GM10847 (cell line): ENCODE results near the gene DNAI4.

Experiments used
- POLR2A ChIP-seq: IDR thresholded peaks from 2 replicates; pipeline ENCODE4 v1.6.1; 2011; ENCODE audit not compliant: insufficient read length; ENCODE audit errors: extremely low read depth

Gene DNAI4

DNA sequence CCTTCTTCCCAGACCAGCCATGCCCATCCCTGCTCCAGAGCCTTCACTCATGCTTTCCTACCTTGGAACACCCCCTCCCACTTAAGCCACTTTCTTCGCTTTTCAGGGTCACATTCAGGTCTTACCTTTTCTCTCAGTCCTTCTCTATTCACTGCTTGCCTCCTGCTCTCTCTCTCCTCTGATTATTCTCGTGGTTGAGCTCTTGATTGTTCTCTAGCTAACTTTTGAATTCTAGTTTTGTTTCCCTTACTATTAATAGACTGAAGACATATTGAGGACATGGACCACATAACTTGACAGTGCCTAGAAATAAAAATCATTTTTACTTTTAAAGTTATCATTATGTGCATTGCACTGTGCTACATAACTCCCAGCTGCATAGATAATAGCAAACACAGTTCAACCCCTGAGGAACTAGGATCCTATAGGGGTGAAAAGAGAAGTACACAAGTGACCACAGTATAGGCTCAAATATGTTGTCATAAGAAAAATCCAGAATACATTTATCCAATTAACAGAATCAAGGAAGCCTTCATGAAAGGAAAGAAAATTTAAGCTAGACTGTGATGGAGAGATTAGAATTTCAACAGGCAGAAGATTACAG is 145.1 kb downstream of the DNAI4 start:
- no peak for TF ChIP-seq POLR2A

DNA sequence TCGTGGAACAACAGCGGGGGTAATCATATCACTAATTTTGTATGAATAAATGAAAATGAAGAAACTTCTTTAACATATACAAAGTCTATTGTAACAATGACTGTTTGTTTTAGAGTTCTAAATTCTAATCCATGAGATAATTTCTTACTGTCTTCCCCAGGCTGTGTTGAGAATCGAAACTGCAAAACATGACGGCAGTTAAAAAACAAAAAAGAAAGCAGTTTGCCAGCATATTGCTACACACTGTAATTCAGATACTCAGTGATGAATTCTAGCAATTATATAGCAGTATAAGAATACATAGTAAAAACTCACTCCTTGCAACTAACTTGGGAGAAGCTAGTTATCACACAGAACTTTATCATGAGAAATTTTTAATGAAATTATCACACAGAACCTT is 145.7 kb downstream of the DNAI4 start:
- TF ChIP-seq POLR2A, result no peak

DNA sequence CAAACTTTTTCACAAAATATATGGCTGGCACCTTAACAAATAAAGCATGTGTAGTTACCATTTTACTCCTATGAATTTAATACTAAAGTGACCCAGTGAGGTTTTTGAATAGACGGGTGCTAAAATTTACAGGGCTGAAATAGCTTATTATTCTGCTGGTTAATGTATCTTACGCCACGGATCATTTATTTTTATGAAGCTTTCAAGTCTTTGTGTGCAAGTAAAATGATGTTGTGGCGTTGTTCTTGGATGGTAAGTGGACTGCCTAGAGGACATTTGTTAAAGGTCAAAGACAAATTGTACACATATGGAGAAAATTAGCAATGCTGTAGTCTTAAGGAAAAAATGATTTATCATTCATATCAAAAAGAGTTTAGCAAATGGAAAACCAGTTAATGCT is 146.4 kb downstream of the DNAI4 start:
- TF ChIP-seq POLR2A, result no peak

DNA sequence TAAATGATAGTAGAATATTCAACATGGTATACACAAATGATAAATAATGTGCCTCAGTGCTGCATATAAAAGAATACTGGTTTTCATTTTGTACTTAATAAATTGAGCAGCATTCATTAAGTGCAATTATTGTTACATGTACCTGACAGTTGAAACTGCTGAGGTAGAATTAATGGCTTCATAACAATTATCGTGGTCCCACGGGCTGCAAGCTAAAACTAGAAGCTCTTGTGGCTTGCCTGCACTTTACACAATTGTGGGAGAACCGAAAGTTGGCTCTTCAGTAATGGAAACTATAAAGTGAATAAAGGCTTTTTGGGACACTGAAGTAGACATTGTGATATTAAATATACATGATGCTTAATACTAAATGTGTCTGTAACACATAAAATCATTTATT is 146.8 kb downstream of the DNAI4 start:
- TF ChIP-seq POLR2A, result no peak

DNA sequence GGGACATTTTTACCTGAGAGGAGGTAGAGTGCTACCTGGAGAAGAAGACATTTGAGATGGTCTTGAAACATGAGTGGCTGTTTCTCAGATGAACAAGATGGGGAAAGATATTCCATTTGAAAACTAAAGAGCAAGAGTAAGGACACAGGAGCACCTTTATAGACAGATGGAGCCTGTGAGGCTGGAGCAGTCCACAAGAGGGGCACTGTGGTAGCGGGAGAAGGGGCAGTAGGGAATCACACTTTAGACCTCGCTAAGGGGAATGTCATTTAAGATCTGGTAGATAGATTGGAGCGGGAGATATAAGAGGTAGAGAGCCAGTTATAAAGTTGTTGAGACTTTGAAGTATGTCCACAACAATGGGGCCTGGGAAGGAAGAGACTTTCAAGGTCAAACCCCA is 149.0 kb downstream of the DNAI4 start:
- TF ChIP-seq POLR2A, result no peak

DNA sequence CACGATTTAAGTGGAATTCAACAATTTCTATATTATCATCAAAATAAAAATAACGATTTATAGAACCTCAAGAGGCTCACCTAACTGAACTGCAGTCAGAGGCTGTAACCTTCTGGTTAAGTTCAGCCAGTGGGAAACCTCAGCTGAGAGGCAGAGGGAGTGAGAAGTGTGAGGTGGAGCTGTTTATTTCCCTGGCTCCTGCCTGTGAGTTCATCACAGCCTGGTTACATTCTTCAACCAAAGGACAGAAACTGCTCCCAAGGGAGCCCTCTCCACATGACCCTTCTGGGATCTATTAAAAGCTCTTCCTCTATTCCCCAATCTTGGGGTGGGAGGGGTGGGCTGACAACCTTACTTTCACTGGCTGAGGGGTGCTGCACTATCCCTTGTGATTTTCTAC is 150.2 kb downstream of the DNAI4 start:
- TF ChIP-seq POLR2A, result no peak

DNA sequence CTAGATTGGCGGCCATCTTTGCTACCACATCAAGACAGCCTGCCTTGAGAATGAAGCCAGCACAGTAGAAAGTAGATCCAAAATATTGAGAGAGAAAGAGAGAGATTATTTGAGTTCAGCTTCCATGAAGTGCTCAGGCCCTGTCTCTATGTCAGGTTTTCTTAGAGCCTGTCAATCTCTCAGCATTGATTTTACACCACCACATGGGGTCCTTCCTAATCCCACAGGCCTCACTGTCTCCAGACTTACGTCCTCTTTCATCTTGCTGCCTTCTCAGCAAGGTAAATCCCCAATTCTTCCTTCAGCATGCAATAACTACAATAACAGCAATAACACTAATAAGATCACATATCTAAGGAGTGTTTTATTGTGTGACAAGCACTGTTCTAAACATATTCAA is 151.4 kb downstream of the DNAI4 start:
- TF ChIP-seq POLR2A, result no peak

DNA sequence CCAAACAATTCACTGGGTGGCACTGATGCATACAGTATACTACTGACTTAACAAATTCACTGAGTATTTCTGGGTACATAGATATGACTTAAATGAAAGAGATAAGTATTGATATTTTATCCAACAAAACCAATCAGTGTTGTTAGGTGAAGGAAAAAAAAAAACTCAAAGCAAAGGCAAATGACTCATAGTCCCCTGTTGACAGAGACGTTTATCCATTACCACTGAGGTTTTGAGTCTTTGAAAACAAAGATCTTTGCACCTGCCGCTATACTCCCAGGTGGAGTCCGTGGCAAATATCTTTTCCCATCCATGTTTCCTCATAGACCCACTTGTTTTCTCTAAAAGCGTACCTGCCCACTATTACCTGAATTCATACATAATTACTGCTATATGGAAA is 154.0 kb downstream of the DNAI4 start:
- no peak for TF ChIP-seq POLR2A

DNA sequence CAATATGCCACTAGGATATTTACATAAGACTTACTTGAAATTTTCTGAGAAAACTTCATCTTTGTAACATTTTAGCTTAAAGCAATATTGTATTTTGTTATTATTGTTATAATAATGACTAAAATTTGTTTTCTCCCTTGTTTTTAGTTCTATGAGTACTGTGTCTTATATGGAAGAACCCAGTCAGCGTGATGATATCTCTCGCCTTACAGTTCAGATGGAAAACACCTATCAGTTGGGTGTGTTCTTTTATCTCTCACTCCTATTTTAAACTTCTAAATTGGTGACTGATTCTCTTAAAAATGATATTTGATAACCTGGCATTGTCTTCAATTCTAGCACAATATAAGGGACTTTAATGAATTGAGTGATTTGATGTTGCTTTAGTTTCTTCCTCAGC is 154.4 kb downstream of the DNAI4 start:
- TF ChIP-seq POLR2A, result no peak

DNA sequence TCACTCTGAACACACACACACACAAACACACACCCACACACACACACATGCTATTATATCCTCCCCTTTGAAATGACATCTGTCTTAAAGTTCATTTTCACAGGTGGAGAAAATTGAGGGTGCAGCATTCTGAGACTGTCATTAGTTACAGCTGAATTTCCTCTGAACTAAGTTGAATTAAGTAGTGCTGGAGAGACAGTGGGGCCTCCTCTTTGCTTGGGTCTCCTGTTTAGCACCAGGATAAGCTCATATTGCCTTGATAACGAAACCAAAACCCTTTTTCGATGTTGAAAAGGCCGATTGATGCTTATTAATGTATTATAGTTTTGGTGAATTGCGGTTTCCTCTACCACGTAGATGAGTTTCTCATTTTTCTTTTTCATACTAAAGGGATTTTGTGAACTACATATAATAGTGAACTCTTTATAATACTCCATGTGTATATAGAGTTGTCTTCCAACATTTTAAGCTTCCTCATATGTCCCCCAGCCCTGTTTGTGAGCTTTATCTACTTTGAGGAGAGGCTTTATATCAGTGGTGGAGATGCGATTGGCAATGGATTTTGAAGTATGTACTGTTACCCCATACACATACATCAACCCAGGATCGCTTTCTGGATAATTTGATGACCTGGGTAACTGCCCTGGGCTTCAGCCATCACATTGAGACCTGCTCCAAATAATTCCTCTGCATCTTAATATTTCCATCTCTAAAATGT is 155.0 kb downstream of the DNAI4 start:
- no peak for TF ChIP-seq POLR2A

DNA sequence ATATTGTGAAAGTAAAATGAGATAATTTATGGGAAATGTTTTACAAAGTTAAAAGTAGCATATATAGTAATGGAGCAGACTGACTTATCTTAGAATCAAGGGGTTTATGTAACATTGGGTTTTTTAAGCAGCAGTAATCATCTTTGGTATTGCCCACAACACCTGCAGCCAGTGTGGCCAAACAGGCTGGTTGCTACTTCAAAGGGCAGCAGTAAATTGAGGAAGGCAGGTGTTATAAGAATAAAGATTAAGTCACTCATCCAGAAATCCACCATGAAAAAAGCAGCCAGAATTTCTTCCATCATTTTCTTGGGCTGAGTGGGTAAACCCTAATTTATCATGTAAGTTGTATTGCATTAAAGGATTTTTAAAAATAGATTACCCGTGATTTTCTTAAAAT is 155.7 kb downstream of the DNAI4 start:
- TF ChIP-seq POLR2A, result no peak

DNA sequence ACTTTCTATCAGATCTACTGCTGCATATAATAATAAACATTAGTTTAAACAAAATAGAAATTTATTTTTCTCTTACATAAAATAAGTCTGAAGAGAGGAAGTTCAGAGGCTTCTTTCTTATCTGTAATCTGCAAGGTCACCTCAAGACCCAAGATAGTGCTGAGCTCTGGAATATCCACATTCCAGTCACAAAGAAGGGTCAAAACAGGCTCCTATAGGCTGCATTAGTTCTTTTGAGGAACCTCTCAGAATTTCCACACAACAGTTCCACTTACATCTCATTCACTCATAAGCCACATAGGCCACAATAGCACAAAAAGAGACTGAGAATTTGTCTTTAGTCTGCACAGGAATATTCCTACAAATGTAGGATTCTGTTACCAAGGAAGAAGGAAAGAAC is 157.0 kb downstream of the DNAI4 start:
- no peak for TF ChIP-seq POLR2A

DNA sequence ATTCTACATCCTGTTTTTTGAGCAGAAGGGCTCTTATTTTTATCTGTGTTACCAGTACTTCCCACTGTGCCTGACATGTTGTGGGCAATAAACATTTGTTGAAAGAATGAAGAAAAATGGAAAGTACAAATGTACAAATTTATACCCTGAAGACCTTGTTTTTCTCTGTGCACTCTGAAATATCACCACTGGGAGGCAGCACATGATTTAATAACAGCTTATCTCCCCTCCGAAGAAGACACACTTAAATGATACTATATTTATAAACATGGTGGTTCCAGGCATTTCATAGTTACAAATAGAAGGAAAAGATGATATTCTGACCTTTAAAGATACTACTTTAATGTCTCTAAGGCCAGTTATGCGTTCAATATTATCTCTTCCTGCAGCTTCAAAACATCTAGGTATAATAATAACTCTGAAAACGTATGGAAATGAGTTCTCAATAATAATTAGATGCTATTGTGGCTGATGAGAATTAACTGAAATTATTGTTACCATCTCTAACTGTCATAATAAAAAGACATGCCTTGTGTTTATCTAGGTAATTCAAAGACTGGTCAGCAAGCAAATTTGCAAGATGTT is 159.6 kb downstream of the DNAI4 start:
- TF ChIP-seq POLR2A, result no peak
